Transverse colon (tissue), 4 donors: Measurements from ENCODE around the gene UHRF1. TPM values are rescaled to one million over a fixed set of nuclear protein-coding genes. Genes with fewer than 3 reads are reported as not detected.

Experiments used
- DNase-seq: peaks from one replicate; pipeline ENCODE4 v3.0.0-alpha.2; 2019
- H3K27ac ChIP-seq, 4 donors: fragments of 200-600 bp; sonication (generic); 2 replicates each; pipeline ENCODE4 v1.5.1; 2016 to 2018; ENCODE audit warnings: inconsistent platforms in 4 of 4
- H3K27me3 ChIP-seq: fragments of 200-600 bp; sonication (generic); 2 replicates; pipeline ENCODE4 v1.5.1; 2017; ENCODE audit warnings: inconsistent platforms
- H3K36me3 ChIP-seq, 4 donors: fragments of 200-600 bp; sonication (generic); 2 replicates each; pipeline ENCODE4 v1.5.1; 2017 to 2019; ENCODE audit warnings: inconsistent platforms in 4 of 4
- H3K4me1 ChIP-seq, 4 donors: fragments of 200-600 bp; sonication (generic); 2 replicates each; pipeline ENCODE4 v1.5.1; 2017 to 2020; ENCODE audit warnings: inconsistent platforms in 4 of 4
- H3K4me3 ChIP-seq, 4 donors: fragments of 200-600 bp; sonication (generic); 1 replicate in 1 of 4; 2 replicates in 3 of 4; pipeline versions ENCODE4 v1.5.1 to v1.6.1; 2017 to 2019; ENCODE audit warnings: inconsistent platforms in 4 of 4
- H3K9me3 ChIP-seq, 2 donors: fragments of 200-600 bp; sonication (generic); 2 replicates each; pipeline ENCODE4 v1.5.1; 2017 to 2019; ENCODE audit warnings: inconsistent platforms in 2 of 2
- CTCF ChIP-seq, 5 experiments: fragments of 200-600 bp in 3 of 5; fragments of 450-650 bp in 2 of 5; sonication (generic) in 3 of 5; IDR thresholded peaks; 1 replicate in 2 of 5; 2 replicates in 3 of 5; pipeline ENCODE4 v1.5.1; 2016 to 2017; ENCODE audit warnings: antibody characterized with exemption in 5 of 5, inconsistent platforms in 3 of 5, mild to moderate bottlenecking in 2 of 5, moderate library complexity in 1 of 5
- EP300 ChIP-seq: sonication (generic); formaldehyde crosslinking; IDR thresholded peaks from one replicate; pipeline ENCODE4 v1.6.1; 2017; ENCODE audit warnings: antibody characterized with exemption, low read depth
- POLR2A ChIP-seq: fragments of 450-650 bp; IDR thresholded peaks from one replicate; pipeline ENCODE4 v1.6.1; 2016; ENCODE audit warnings: antibody characterized with exemption, mild to moderate bottlenecking, moderate library complexity
- POLR2AphosphoS5 ChIP-seq, 3 donors: sonication (generic); formaldehyde crosslinking; IDR thresholded peaks; one replicate each; pipeline ENCODE4 v1.6.1; 2016; ENCODE audit warnings: antibody characterized with exemption in 3 of 3
- WGBS, 2 donors: methylation state at CpG; one replicate each; pipeline ENCODE4 v1.1.5; 2018; ENCODE audit warnings: low coverage in 1 of 2; 5-methylcytosine and 5-hydroxymethylcytosine counted together
- in situ Hi-C, 4 donors: fragments of 200-750 bp; cut with MboI; loops; one replicate each; pipeline versions ENCODE4 v1.15.0 to v1.15.1; 2017; ENCODE audit warnings: low sequenced_read_pairs in 3 of 4, low pct_ligation_motif_present in 1 of 4, low pct_unique_long_range_greater_than_20kb in 1 of 4
- intact Hi-C: fragments of 100-400 bp; cut with DNase I; formaldehyde crosslinking; loops from one replicate; pipeline ENCODE4 v1.15.1; 2023; ENCODE audit warnings: low total_unique reads
- total RNA-seq, 4 donors: library from RNA; depleted of rRNA; stranded (reverse); fragments of >200 nt; gene quantifications; one replicate each; pipeline ENCODE4 v1.1.0, GENCODE V29; 2016

Gene UHRF1
- total RNA-seq, 4 donors from 2014 or later, result 2.9 to 41.2 (median 12.0) TPM

GRCh38 chr19:4962085-4962619 lies 52.9 kb downstream of the UHRF1 start:
- no peaks in the 10 kb centered on the region for H3K9me3 ChIP-seq
- 86% methylated on average over 7 of the region's 7 CpGs; no CpG with 5 or more reads in 1 of the 2 donors for WGBS, 2 donors
- no peak overlapping the region for H3K27ac ChIP-seq
- H3K36me3 ChIP-seq, result no peaks in the 10 kb centered on the region
- intact Hi-C loops (no loop called here), in situ Hi-C loops (no loop called here)
- H3K27me3 ChIP-seq, result no peaks in the 10 kb centered on the region
- DNase-seq, result no peak
- H3K4me3 ChIP-seq, result no peak overlapping the region
- H3K4me1 ChIP-seq, result no peaks in the 10 kb centered on the region
- TF ChIP-seq EP300 (no peak), CTCF (IDR thresholded peaks at IDR 0.05) (no peak), POLR2AphosphoS5 (IDR thresholded peaks at IDR 0.05) (no peak), POLR2A (no peak)

GRCh38 chr19:4965061-4965460 lies 55.8 kb downstream of the UHRF1 start:
- intact Hi-C loops, result no loop called here
- no peaks in the 10 kb centered on the region for H3K36me3 ChIP-seq
- WGBS, 2 donors, result 93% methylated on average over 6 of the region's 6 CpGs; no CpG with 5 or more reads in 1 of the 2 donors
- peaks cover 0 to 15% (median 6%) of the 10 kb centered on the region in 4 donors for H3K4me1 ChIP-seq
- H3K27me3 ChIP-seq, result no peaks in the 10 kb centered on the region
- no peaks in the 10 kb centered on the region for H3K9me3 ChIP-seq
- H3K4me3 ChIP-seq, result no peak overlapping the region
- H3K27ac ChIP-seq, result no peak overlapping the region
- TF ChIP-seq EP300, result no peak
- no peak for TF ChIP-seq CTCF (IDR thresholded peaks at IDR 0.05)
- TF ChIP-seq POLR2A, result no peak
- TF ChIP-seq POLR2AphosphoS5 (IDR thresholded peaks at IDR 0.05), result no peak
- in situ Hi-C loops, result no loop called here
- DNase-seq, result no peak

- TF ChIP-seq POLR2AphosphoS5 (IDR thresholded peaks at IDR 0.05) (no peak), EP300 (no peak), CTCF (IDR thresholded peaks at IDR 0.05) (no peak), POLR2A (no peak)
- H3K4me1 ChIP-seq, result peaks cover 2 to 30% (median 19%) of the 10 kb centered on the region in 4 donors
- no peaks in the 10 kb centered on the region for H3K9me3 ChIP-seq
- intact Hi-C loops, result no loop called here
- 80 to 87% methylated on average over 3 to 6 of the region's 6 CpGs for WGBS, 2 donors
- H3K36me3 ChIP-seq, result no peaks in the 10 kb centered on the region
- no peak for DNase-seq
- no peak overlapping the region for H3K4me3 ChIP-seq
- no peak overlapping the region for H3K27ac ChIP-seq
- no peaks in the 10 kb centered on the region for H3K27me3 ChIP-seq
- in situ Hi-C loops, result no loop called here
Observed at GRCh38 chr19:4966591-4966990, 57.3 kb downstream of the UHRF1 start.

GRCh38 chr19:4967738-4968461 lies 58.6 kb downstream of the UHRF1 start:
- Histone ChIP-seq H3K27me3 (no peaks in the 10 kb centered on the region), H3K36me3 (no peaks in the 10 kb centered on the region), H3K27ac (peak overlapping the region; percentile 44 to 73 (median 49)), H3K9me3 (no peaks in the 10 kb centered on the region), H3K4me1 (peaks cover 5 to 39% (median 32%) of the 10 kb centered on the region in 4 donors), H3K4me3 (peak overlapping the region in 3 of 4 donors; percentile 17 to 67 (median 40))
- 40 to 66% methylated on average over 3 to 16 of the region's 16 CpGs for WGBS, 2 donors
- intact Hi-C loops (no loop called here), in situ Hi-C loops (no loop called here)
- TF ChIP-seq POLR2AphosphoS5 (IDR thresholded peaks at IDR 0.05) (no peak), CTCF (IDR thresholded peaks at IDR 0.05) (no peak), POLR2A (no peak), EP300 (no peak)
- DNase-seq, result no peak
